K562 (cell line): ENCODE data around the gene LRMDA. TPM values are rescaled to one million over a fixed set of nuclear protein-coding genes. Genes with fewer than 3 reads are reported as not detected.

Source experiments
- ATAC-seq: fragments of 200-7000 bp; cut with Tn5 transposase; 3 replicates; pipeline ENCODE4 v1.9.1; 2020; ENCODE audit warnings: moderate library complexity
- BruUV-seq: library from RNA; stranded (reverse); fragments of 400-500 nt; replicated peaks from 2 replicates; lab custom pipeline; 2021; lab: Mats Ljungman, UMichigan
- CTCF ChIA-PET: fragments of 300-600 bp; formaldehyde crosslinking; extraction: SDS; loops from one replicate; lab custom pipeline; 2021; ENCODE audit warnings: low intra/inter-chr PET ratio; lab: Yijun Ruan, JAX
- POLR2A ChIA-PET: fragments of 300-600, 350-650 bp; sonication (Branson Sonifier 250); formaldehyde crosslinking; extraction: SDS; loops from one replicate; lab custom pipeline; 2021; ENCODE audit warnings: antibody characterized with exemption, inconsistent platforms; lab: Yijun Ruan, JAX
- DNase-seq, 4 experiments: peaks; one replicate each; pipeline versions ENCODE4 v3.0.0 to v3.0.0-alpha.2; 2011 to 2018; ENCODE audit warnings: low spot score in 3 of 4, mixed read lengths in 3 of 4; ENCODE audit errors: extremely low read depth in 1 of 4
- FAIRE-seq: peaks from 2 replicates; lab custom pipeline; 2011; peaks lifted over from hg19 to GRCh38; lab: Jason Lieb, UNC
- H2AFZ ChIP-seq: 2 replicates; pipeline ENCODE4 v1.6.0; 2011; ENCODE audit warnings: low read depth, low read length, control low read depth, inconsistent platforms
- H3K27ac ChIP-seq: fragments of 200-600 bp; 3 replicates; pipeline ENCODE4 v1.8.0; 2011; ENCODE audit warnings: low read depth, mild to moderate bottlenecking, control low read depth, inconsistent platforms, low read length, moderate library complexity, mixed read lengths; ENCODE audit errors: extremely low read depth
- H3K27me3 ChIP-seq, 2 experiments: fragments of 300-600 bp in 1 of 2; 2 replicates in 1 of 2; 3 replicates in 1 of 2; pipeline versions ENCODE4 v1.6.0 to v1.8.0; 2011; ENCODE audit warnings: inconsistent platforms in 2 of 2, low read length in 2 of 2, mild to moderate bottlenecking in 1 of 2, mixed read lengths in 1 of 2, moderate library complexity in 1 of 2; ENCODE audit not compliant: control insufficient read depth in 2 of 2, insufficient read depth in 2 of 2
- H3K36me3 ChIP-seq: fragments of 300-600 bp; 3 replicates; pipeline ENCODE4 v1.8.0; 2011; ENCODE audit warnings: mild to moderate bottlenecking, low read length, inconsistent platforms; ENCODE audit not compliant: control insufficient read depth, insufficient read depth
- H3K4me1 ChIP-seq, 2 experiments: fragments of 200-600 bp in 1 of 2; replicated peaks in 1 of 2; 2 replicates in 1 of 2; 3 replicates in 1 of 2; pipeline versions ENCODE4 v1.5.1 to v1.8.0; 2011; ENCODE audit warnings: inconsistent platforms in 2 of 2, low read length in 2 of 2, mild to moderate bottlenecking in 1 of 2, mixed read lengths in 1 of 2, moderate library complexity in 1 of 2; ENCODE audit not compliant: control insufficient read depth in 2 of 2, insufficient read depth in 2 of 2
- H3K4me2 ChIP-seq: 2 replicates; pipeline ENCODE4 v1.6.1; 2011; ENCODE audit warnings: low read length, control low read depth, inconsistent platforms, mixed read lengths; ENCODE audit not compliant: insufficient read depth
- H3K4me3 ChIP-seq: fragments of 200-600 bp; sonication (generic), shearing (Covaris generic); 2 replicates; pipeline ENCODE4 v1.5.1; 2016; ENCODE audit warnings: control low read depth, inconsistent platforms
- H3K79me2 ChIP-seq: fragments of 200-600 bp; 3 replicates; pipeline ENCODE4 v1.8.0; 2011; ENCODE audit warnings: low read length, inconsistent platforms; ENCODE audit not compliant: control insufficient read depth, insufficient read depth
- H3K9ac ChIP-seq, 2 experiments: 2 replicates each; pipeline versions ENCODE4 v1.6.0 to v1.6.1; 2011; ENCODE audit warnings: low read depth in 2 of 2, low read length in 2 of 2, control low read depth in 1 of 2, inconsistent platforms in 1 of 2, mild to moderate bottlenecking in 1 of 2, mixed read lengths in 1 of 2; ENCODE audit not compliant: insufficient read depth in 1 of 2
- H3K9me1 ChIP-seq: one replicate; pipeline ENCODE4 v1.6.0; 2011; ENCODE audit warnings: inconsistent platforms, mild to moderate bottlenecking, low read length, moderate library complexity; ENCODE audit not compliant: control insufficient read depth, insufficient read depth
- H3K9me3 ChIP-seq: replicated peaks from 2 replicates; pipeline ENCODE4 v1.5.1; 2011; ENCODE audit warnings: low read depth, low read length, inconsistent platforms; ENCODE audit not compliant: control insufficient read depth, insufficient read depth
- H4K20me1 ChIP-seq: replicated peaks from 2 replicates; pipeline ENCODE4 v1.6.1; 2011; ENCODE audit warnings: low read length, inconsistent platforms, mixed read lengths; ENCODE audit not compliant: control insufficient read depth, insufficient read depth
- ARID2 ChIP-seq: fragments of 450-650 bp; IDR thresholded peaks from 2 replicates; pipeline ENCODE4 v1.6.1; 2017; ENCODE audit warnings: antibody characterized with exemption, mild to moderate bottlenecking
- MAFG ChIP-seq: fragments of 450-650 bp; conservative IDR thresholded peaks from 2 replicates; pipeline ENCODE4 v1.6.1; 2016; ENCODE audit warnings: missing genetic modification characterization, missing compliant biosample characterization
- RBM25 ChIP-seq: fragments of 200-400 bp; formaldehyde crosslinking; IDR thresholded peaks from 2 replicates; pipeline ENCODE4 v1.6.1; 2018; ENCODE audit warnings: low read length, low read depth, moderate library complexity; ENCODE audit not compliant: severe bottlenecking
- WGBS: fragments of 100-300 bp; shearing (Covaris generic); methylation state at CpG from one replicate; pipeline ENCODE4 v1.1.6; 2016; ENCODE audit warnings: low coverage, mixed read lengths; ENCODE audit not compliant: insufficient coverage; ENCODE audit errors: missing lambda C conversion rate; 5-methylcytosine and 5-hydroxymethylcytosine counted together
- in situ Hi-C: fragments of 300-500 bp; cut with MboI; formaldehyde crosslinking; loops from 4 replicates; pipeline ENCODE4 v1.15.0; 2018; ENCODE audit warnings: inconsistent platforms, mixed read lengths
- intact Hi-C: fragments of 100-400 bp; cut with micrococcal nuclease; formaldehyde crosslinking; loops from 2 replicates; pipeline ENCODE4 v1.14.2; 2022
- polyA plus RNA-seq, 8 experiments: library from polyadenylated mRNA; depleted of rRNA in 4 of 8; stranded (reverse) in 5 of 8; unstranded in 3 of 8; fragments of >200 nt; fragmentation: Nextera tagmentation in 2 of 8; fragmentation: Illumina TruSeq in 1 of 8; extraction: Ambion mirVana in 2 of 8; extraction: Trizol in 1 of 8; gene quantifications; 2 replicates each; pipeline versions ENCODE4 v1.2.1 to v1.2.3, GENCODE V29; 2011 to 2014; ENCODE audit warnings: inconsistent platforms in 1 of 8, missing spikeins in 1 of 8
- total RNA-seq, 7 experiments: library from RNA; depleted of rRNA in 6 of 7; stranded (reverse); fragments of >200 nt in 6 of 7; fragmentation: Illumina TruSeq in 2 of 7; extraction: Trizol in 2 of 7; gene quantifications; 2 replicates each; pipeline versions ENCODE4 v1.2.1 to v1.2.3, GENCODE V29; 2011 to 2021; ENCODE audit warnings: low replicate concordance in 1 of 7

The LRMDA gene
- total and polyA plus RNA-seq, 9 of the 15 experiments (the other 6 are each of a cell fraction or from before 2014, with no cell fraction given), result 0.25 TPM; not detected in 8

GRCh38 chr10:75894761-75895160, 463.3 kb downstream of the LRMDA start:
- H3K4me3 ChIP-seq, result no peak overlapping the region
- no peak for TF ChIP-seq MAFG (tag)
- DNase-seq (no peak), ATAC-seq (no peak), FAIRE-seq (no peak)
- no peaks in the 10 kb centered on the region for H4K20me1 ChIP-seq
- in situ Hi-C loops (no loop called here), intact Hi-C loops (no loop called here)
- H3K27ac ChIP-seq, result no peak overlapping the region
- no peaks in the 10 kb centered on the region for H3K9me3 ChIP-seq
- H3K36me3 ChIP-seq, result no peaks in the 10 kb centered on the region
- 0% methylated on average over 1 of the region's 1 CpG for WGBS
- no peaks in the 10 kb centered on the region for H3K27me3 ChIP-seq
- no peaks in the 10 kb centered on the region for H3K9me1 ChIP-seq
- BruUV-seq, result no TSS peak
- H3K79me2 ChIP-seq, result no peaks in the 10 kb centered on the region
- ChIA-PET CTCF (no interaction called here), POLR2A (no interaction called here)
- no peak overlapping the region for H3K9ac ChIP-seq
- H3K4me1 ChIP-seq, result no peaks in the 10 kb centered on the region
- no peak overlapping the region for H2AFZ ChIP-seq
- H3K4me2 ChIP-seq, result no peak overlapping the region

- no peak overlapping the region for H3K27ac ChIP-seq
- in situ Hi-C loops (no loop called here), intact Hi-C loops (no loop called here)
- no peaks in the 10 kb centered on the region for H3K36me3 ChIP-seq
- ATAC-seq (no peak), FAIRE-seq (no peak), DNase-seq (no peak)
- no peak overlapping the region for H2AFZ ChIP-seq
- H3K4me3 ChIP-seq, result no peak overlapping the region
- BruUV-seq, result no TSS peak
- no peaks in the 10 kb centered on the region for H4K20me1 ChIP-seq
- POLR2A ChIA-PET, result no interaction called here
- no peaks in the 10 kb centered on the region for H3K79me2 ChIP-seq
- H3K9ac ChIP-seq, result no peak overlapping the region
- no peak overlapping the region for H3K4me2 ChIP-seq
- no peaks in the 10 kb centered on the region for H3K4me1 ChIP-seq
- CTCF ChIA-PET, result no interaction called here
- H3K9me3 ChIP-seq, result no peaks in the 10 kb centered on the region
- no peaks in the 10 kb centered on the region for H3K9me1 ChIP-seq
- H3K27me3 ChIP-seq, result no peaks in the 10 kb centered on the region
- peak; percentile 82 for TF ChIP-seq RBM25
- no peak for TF ChIP-seq ARID2
These were observed 463.8 kb downstream of the LRMDA start for GRCh38 chr10:75895259-75895658.
